ENCODE results near the gene BDKRB2.

BDKRB2 gene

GRCh38 chr14:96178461-96179321, 25.9 kb upstream of the BDKRB2 start:
- Histone ChIP-seq H3K9me3 (ENCODE audit: insufficient read depth, low read depth, low read length) (no peaks in the 10 kb centered on the region), H3K36me3 (ENCODE audit: insufficient read depth, low read length) (no peaks in the 10 kb centered on the region), H3K4me3 (ENCODE audit: low read length) (no peak overlapping the region), H3K4me1 (ENCODE audit: insufficient read depth, low read length) (0 out of 2 replicates have a peak, but pooled peaks cover 7% of the 10 kb centered on the region), H3K27ac (ENCODE audit: low read depth, low read length) (no peak overlapping the region), H3K9ac (ENCODE audit: low read depth, low read length) (no peak overlapping the region), H3K27me3 (ENCODE audit: insufficient read depth, low read length) (no peaks in the 10 kb centered on the region)
- 91% methylated on average over 10 of the region's 10 CpGs for WGBS

GRCh38 chr14:96180043-96180874, 24.4 kb upstream of the BDKRB2 start:
- WGBS: 93% methylated on average over 7 of the region's 7 CpGs
- no peaks in the 10 kb centered on the region for H3K36me3 ChIP-seq (ENCODE audit: insufficient read depth, low read length)
- H3K4me3 ChIP-seq (ENCODE audit: low read length): no peak overlapping the region
- no peaks in the 10 kb centered on the region for H3K27me3 ChIP-seq (ENCODE audit: insufficient read depth, low read length)
- H3K4me1 ChIP-seq (ENCODE audit: insufficient read depth, low read length): 0 out of 2 replicates have a peak, but pooled peaks cover 7% of the 10 kb centered on the region
- no peaks in the 10 kb centered on the region for H3K9me3 ChIP-seq (ENCODE audit: insufficient read depth, low read depth, low read length)
- no peak overlapping the region for H3K27ac ChIP-seq (ENCODE audit: low read depth, low read length)
- H3K9ac ChIP-seq (ENCODE audit: low read depth, low read length): no peak overlapping the region

- Histone ChIP-seq H3K9me3 (ENCODE audit: insufficient read depth, low read depth, low read length) (no peaks in the 10 kb centered on the region), H3K4me3 (ENCODE audit: low read length) (no peak overlapping the region), H3K36me3 (ENCODE audit: insufficient read depth, low read length) (no peaks in the 10 kb centered on the region), H3K4me1 (ENCODE audit: insufficient read depth, low read length) (0 out of 2 replicates have a peak, but pooled peaks cover 7% of the 10 kb centered on the region), H3K27ac (ENCODE audit: low read depth, low read length) (no peak overlapping the region), H3K9ac (ENCODE audit: low read depth, low read length) (no peak overlapping the region), H3K27me3 (ENCODE audit: insufficient read depth, low read length) (no peaks in the 10 kb centered on the region)
- WGBS: 94% methylated on average over 17 of the region's 17 CpGs
These were observed 23.2 kb upstream of the BDKRB2 start for GRCh38 chr14:96181186-96182056.

GRCh38 chr14:96182546-96182945, 22.1 kb upstream of the BDKRB2 start:
- Histone ChIP-seq H3K27me3 (ENCODE audit: insufficient read depth, low read length) (no peaks in the 10 kb centered on the region), H3K9me3 (ENCODE audit: insufficient read depth, low read depth, low read length) (no peaks in the 10 kb centered on the region), H3K9ac (ENCODE audit: low read depth, low read length) (no peak overlapping the region), H3K27ac (ENCODE audit: low read depth, low read length) (no peak overlapping the region), H3K4me1 (ENCODE audit: insufficient read depth, low read length) (0 out of 2 replicates have a peak, but pooled peaks cover 7% of the 10 kb centered on the region), H3K36me3 (ENCODE audit: insufficient read depth, low read length) (no peaks in the 10 kb centered on the region), H3K4me3 (ENCODE audit: low read length) (no peak overlapping the region)
- WGBS: 93% methylated on average over 4 of the region's 4 CpGs

GRCh38 chr14:96184737-96185136, 19.9 kb upstream of the BDKRB2 start:
- Histone ChIP-seq H3K4me3 (ENCODE audit: low read length) (no peak overlapping the region), H3K9me3 (ENCODE audit: insufficient read depth, low read depth, low read length) (no peaks in the 10 kb centered on the region), H3K27ac (ENCODE audit: low read depth, low read length) (no peak overlapping the region), H3K27me3 (ENCODE audit: insufficient read depth, low read length) (no peaks in the 10 kb centered on the region), H3K9ac (ENCODE audit: low read depth, low read length) (no peak overlapping the region), H3K4me1 (ENCODE audit: insufficient read depth, low read length) (no peaks in the 10 kb centered on the region), H3K36me3 (ENCODE audit: insufficient read depth, low read length) (no peaks in the 10 kb centered on the region)
- WGBS: 91% methylated on average over 9 of the region's 9 CpGs

GRCh38 chr14:96187216-96188031, 17.2 kb upstream of the BDKRB2 start:
- no peaks in the 10 kb centered on the region for H3K27me3 ChIP-seq (ENCODE audit: insufficient read depth, low read length)
- no peak overlapping the region for H3K27ac ChIP-seq (ENCODE audit: low read depth, low read length)

GRCh38 chr14:96189281-96189711, 15.3 kb upstream of the BDKRB2 start:
- Histone ChIP-seq H3K4me3 (ENCODE audit: low read length) (no peak overlapping the region), H3K27ac (ENCODE audit: low read depth, low read length) (no peak overlapping the region), H3K4me1 (ENCODE audit: insufficient read depth, low read length) (peaks cover 25% of the 10 kb centered on the region), H3K9ac (ENCODE audit: low read depth, low read length) (no peak overlapping the region), H3K27me3 (ENCODE audit: insufficient read depth, low read length) (no peaks in the 10 kb centered on the region), H3K36me3 (ENCODE audit: insufficient read depth, low read length) (no peaks in the 10 kb centered on the region), H3K9me3 (ENCODE audit: insufficient read depth, low read depth, low read length) (no peaks in the 10 kb centered on the region)
- 85% methylated on average over 11 of the region's 11 CpGs for WGBS

More at GRCh38 chr14:96187216-96188031, 17.2 kb upstream of the BDKRB2 start:
- Histone ChIP-seq H3K36me3 (ENCODE audit: insufficient read depth, low read length) (no peaks in the 10 kb centered on the region), H3K9ac (ENCODE audit: low read depth, low read length) (no peak overlapping the region), H3K4me3 (ENCODE audit: low read length) (no peak overlapping the region), H3K4me1 (ENCODE audit: insufficient read depth, low read length) (peaks cover 13% of the 10 kb centered on the region), H3K9me3 (ENCODE audit: insufficient read depth, low read depth, low read length) (no peaks in the 10 kb centered on the region)
- 83% methylated on average over 8 of the region's 9 CpGs for WGBS

- peaks cover 25% of the 10 kb centered on the region for H3K4me1 ChIP-seq (ENCODE audit: insufficient read depth, low read length)
- no peaks in the 10 kb centered on the region for H3K9me3 ChIP-seq (ENCODE audit: insufficient read depth, low read depth, low read length)
- H3K4me3 ChIP-seq (ENCODE audit: low read length): no peak overlapping the region
- H3K27ac ChIP-seq (ENCODE audit: low read depth, low read length): peak overlapping the region; percentile 34; the same call in 1 of the 2 replicates
- no peak overlapping the region for H3K9ac ChIP-seq (ENCODE audit: low read depth, low read length)
- 17% methylated on average over 1 of the region's 2 CpGs for WGBS
- H3K27me3 ChIP-seq (ENCODE audit: insufficient read depth, low read length): no peaks in the 10 kb centered on the region
- no peaks in the 10 kb centered on the region for H3K36me3 ChIP-seq (ENCODE audit: insufficient read depth, low read length)
These were observed 13.3 kb upstream of the BDKRB2 start for GRCh38 chr14:96191353-96191752.

- Histone ChIP-seq H3K4me1 (ENCODE audit: insufficient read depth, low read length) (peaks cover 25% of the 10 kb centered on the region), H3K36me3 (ENCODE audit: insufficient read depth, low read length) (no peaks in the 10 kb centered on the region), H3K4me3 (ENCODE audit: low read length) (no peak overlapping the region), H3K27me3 (ENCODE audit: insufficient read depth, low read length) (no peaks in the 10 kb centered on the region), H3K9me3 (ENCODE audit: insufficient read depth, low read depth, low read length) (no peaks in the 10 kb centered on the region), H3K27ac (ENCODE audit: low read depth, low read length) (peak overlapping the region; percentile 79; the same call in 1 of the 2 replicates), H3K9ac (ENCODE audit: low read depth, low read length) (no peak overlapping the region)
- 50% methylated on average over 3 of the region's 3 CpGs for WGBS
These were observed 12.7 kb upstream of the BDKRB2 start for GRCh38 chr14:96191841-96192462.
